WTC11 (cell line): Measurements from ENCODE around the gene ZNF669.

Experiments
- CTCF ChIP-seq: fragments of 200-600 bp; IDR thresholded peaks from 2 replicates; pipeline ENCODE4 v1.8.0; 2022; ENCODE audit warnings: antibody characterized with exemption
- ETV6 ChIP-seq: sonication (generic); formaldehyde crosslinking; IDR thresholded peaks from 2 replicates; pipeline ENCODE4 v1.8.1; 2022; ENCODE audit warnings: mild to moderate bottlenecking, missing genetic modification reagents
- KAT7 ChIP-seq: sonication (generic); formaldehyde crosslinking; IDR thresholded peaks from 2 replicates; pipeline ENCODE4 v1.8.1; 2023; ENCODE audit warnings: missing genetic modification reagents, mild to moderate bottlenecking, borderline replicate concordance
- NR2C2 ChIP-seq: sonication (generic); formaldehyde crosslinking; IDR thresholded peaks from 2 replicates; pipeline ENCODE4 v1.8.0; 2022; ENCODE audit warnings: mild to moderate bottlenecking, missing genetic modification reagents
- SP1 ChIP-seq: sonication (generic); formaldehyde crosslinking; conservative IDR thresholded peaks from 2 replicates; pipeline ENCODE4 v1.8.1; 2022; ENCODE audit warnings: missing genetic modification reagents
- USF2 ChIP-seq: sonication (generic); formaldehyde crosslinking; IDR thresholded peaks from 2 replicates; pipeline ENCODE4 v1.8.1; 2023; ENCODE audit warnings: mild to moderate bottlenecking, missing genetic modification reagents, moderate library complexity
- ZNF263 ChIP-seq: sonication (generic); formaldehyde crosslinking; IDR thresholded peaks from 2 replicates; pipeline ENCODE4 v1.8.1; 2022; ENCODE audit warnings: low read depth, mild to moderate bottlenecking, moderate library complexity, missing genetic modification reagents
- ZNF512 ChIP-seq: sonication (generic); formaldehyde crosslinking; IDR thresholded peaks from 2 replicates; pipeline ENCODE4 v1.8.1; 2022; ENCODE audit warnings: missing genetic modification reagents, borderline replicate concordance
- TF ChIP-seq, protein P1 (sequence below): sonication (generic); formaldehyde crosslinking; IDR thresholded peaks from 2 replicates; pipeline ENCODE4 v1.8.0; 2022; ENCODE audit warnings: missing genetic modification reagents
- TF ChIP-seq, protein P2 (sequence below): sonication (generic); formaldehyde crosslinking; IDR thresholded peaks from 2 replicates; pipeline ENCODE4 v1.8.1; 2023; ENCODE audit warnings: mild to moderate bottlenecking, moderate library complexity, missing genetic modification reagents
- TF ChIP-seq, protein P3 (sequence below): sonication (generic); formaldehyde crosslinking; conservative IDR thresholded peaks from 2 replicates; pipeline ENCODE4 v1.8.1; 2022; ENCODE audit warnings: mild to moderate bottlenecking, missing genetic modification reagents

GRCh38 chr1:247104965-247105364 is 809 bp upstream of the ZNF669 start:
- TF ChIP-seq ZNF512 (CRISPR knock-in tag) (no peak), CTCF (no peak), KAT7 (CRISPR knock-in tag) (no peak), ETV6 (no peak), NR2C2 (CRISPR knock-in tag) (no peak), ZNF263 (CRISPR knock-in tag) (no peak), SP1 (CRISPR knock-in tag) (no peak), USF2 (CRISPR knock-in tag) (no peak)
- TF ChIP-seq, protein P1, sequence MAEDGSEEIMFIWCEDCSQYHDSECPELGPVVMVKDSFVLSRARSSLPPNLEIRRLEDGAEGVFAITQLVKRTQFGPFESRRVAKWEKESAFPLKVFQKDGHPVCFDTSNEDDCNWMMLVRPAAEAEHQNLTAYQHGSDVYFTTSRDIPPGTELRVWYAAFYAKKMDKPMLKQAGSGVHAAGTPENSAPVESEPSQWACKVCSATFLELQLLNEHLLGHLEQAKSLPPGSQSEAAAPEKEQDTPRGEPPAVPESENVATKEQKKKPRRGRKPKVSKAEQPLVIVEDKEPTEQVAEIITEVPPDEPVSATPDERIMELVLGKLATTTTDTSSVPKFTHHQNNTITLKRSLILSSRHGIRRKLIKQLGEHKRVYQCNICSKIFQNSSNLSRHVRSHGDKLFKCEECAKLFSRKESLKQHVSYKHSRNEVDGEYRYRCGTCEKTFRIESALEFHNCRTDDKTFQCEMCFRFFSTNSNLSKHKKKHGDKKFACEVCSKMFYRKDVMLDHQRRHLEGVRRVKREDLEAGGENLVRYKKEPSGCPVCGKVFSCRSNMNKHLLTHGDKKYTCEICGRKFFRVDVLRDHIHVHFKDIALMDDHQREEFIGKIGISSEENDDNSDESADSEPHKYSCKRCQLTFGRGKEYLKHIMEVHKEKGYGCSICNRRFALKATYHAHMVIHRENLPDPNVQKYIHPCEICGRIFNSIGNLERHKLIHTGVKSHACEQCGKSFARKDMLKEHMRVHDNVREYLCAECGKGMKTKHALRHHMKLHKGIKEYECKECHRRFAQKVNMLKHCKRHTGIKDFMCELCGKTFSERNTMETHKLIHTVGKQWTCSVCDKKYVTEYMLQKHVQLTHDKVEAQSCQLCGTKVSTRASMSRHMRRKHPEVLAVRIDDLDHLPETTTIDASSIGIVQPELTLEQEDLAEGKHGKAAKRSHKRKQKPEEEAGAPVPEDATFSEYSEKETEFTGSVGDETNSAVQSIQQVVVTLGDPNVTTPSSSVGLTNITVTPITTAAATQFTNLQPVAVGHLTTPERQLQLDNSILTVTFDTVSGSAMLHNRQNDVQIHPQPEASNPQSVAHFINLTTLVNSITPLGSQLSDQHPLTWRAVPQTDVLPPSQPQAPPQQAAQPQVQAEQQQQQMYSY (CRISPR knock-in tag), result no peak
- TF ChIP-seq, protein P2, sequence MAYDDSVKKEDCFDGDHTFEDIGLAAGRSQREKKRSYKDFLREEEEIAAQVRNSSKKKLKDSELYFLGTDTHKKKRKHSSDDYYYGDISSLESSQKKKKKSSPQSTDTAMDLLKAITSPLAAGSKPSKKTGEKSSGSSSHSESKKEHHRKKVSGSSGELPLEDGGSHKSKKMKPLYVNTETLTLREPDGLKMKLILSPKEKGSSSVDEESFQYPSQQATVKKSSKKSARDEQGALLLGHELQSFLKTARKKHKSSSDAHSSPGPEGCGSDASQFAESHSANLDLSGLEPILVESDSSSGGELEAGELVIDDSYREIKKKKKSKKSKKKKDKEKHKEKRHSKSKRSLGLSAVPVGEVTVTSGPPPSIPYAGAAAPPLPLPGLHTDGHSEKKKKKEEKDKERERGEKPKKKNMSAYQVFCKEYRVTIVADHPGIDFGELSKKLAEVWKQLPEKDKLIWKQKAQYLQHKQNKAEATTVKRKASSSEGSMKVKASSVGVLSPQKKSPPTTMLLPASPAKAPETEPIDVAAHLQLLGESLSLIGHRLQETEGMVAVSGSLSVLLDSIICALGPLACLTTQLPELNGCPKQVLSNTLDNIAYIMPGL, result no peak
- TF ChIP-seq, protein P3, sequence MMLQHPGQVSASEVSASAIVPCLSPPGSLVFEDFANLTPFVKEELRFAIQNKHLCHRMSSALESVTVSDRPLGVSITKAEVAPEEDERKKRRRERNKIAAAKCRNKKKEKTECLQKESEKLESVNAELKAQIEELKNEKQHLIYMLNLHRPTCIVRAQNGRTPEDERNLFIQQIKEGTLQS (CRISPR knock-in tag), result no peak
